OCI-LY3 (cell line): ENCODE data around the gene LRP1B.

ENCODE experiments used
- H2AFZ ChIP-seq: fragments of 200-600, 300-600 bp; shearing (Covaris generic); 2 replicates; pipeline ENCODE4 v1.6.0; 2014; ENCODE audit warnings: antibody characterized with exemption, low read depth, low read length
- H3K27ac ChIP-seq: fragments of 200-600, 300-600 bp; sonication (generic); 2 replicates; pipeline ENCODE4 v1.5.1; 2014; ENCODE audit warnings: mild to moderate bottlenecking, low read length, moderate library complexity, mixed read lengths
- H3K27me3 ChIP-seq: fragments of 200-600, 300-600 bp; sonication (generic); 2 replicates; pipeline ENCODE4 v1.6.1; 2014; ENCODE audit warnings: low read depth, low read length, mixed read lengths
- H3K36me3 ChIP-seq: fragments of 200-600, 300-600 bp; sonication (generic); replicated peaks from 2 replicates; pipeline ENCODE3; 2014; ENCODE audit warnings: low read depth, low read length, mixed read lengths
- H3K4me1 ChIP-seq: fragments of 300-600, 200-600 bp; sonication (generic); 2 replicates; pipeline ENCODE4 v1.6.1; 2014; ENCODE audit warnings: low read length, mixed read lengths
- H3K4me2 ChIP-seq: fragments of 200-600, 300-600 bp; sonication (generic); 2 replicates; pipeline ENCODE4 v1.6.1; 2014; ENCODE audit warnings: low read length, mixed read lengths
- H3K4me3 ChIP-seq: fragments of 300-600, 200-600 bp; sonication (generic); 2 replicates; pipeline ENCODE4 v1.5.1; 2014; ENCODE audit warnings: antibody characterized with exemption, mild to moderate bottlenecking, low read length, moderate library complexity
- H3K79me2 ChIP-seq: fragments of 300-600, 200-600 bp; shearing (Covaris generic); 2 replicates; pipeline ENCODE4 v1.6.1; 2014; ENCODE audit warnings: mild to moderate bottlenecking, low read length, mixed read lengths
- H3K9ac ChIP-seq: fragments of 300-600, 200-600 bp; shearing (Covaris generic); 2 replicates; pipeline ENCODE4 v1.6.0; 2014; ENCODE audit warnings: mild to moderate bottlenecking, low read length, moderate library complexity
- H3K9me3 ChIP-seq: fragments of 200-600, 300-600 bp; shearing (Covaris generic); 2 replicates; pipeline ENCODE4 v1.6.1; 2014; ENCODE audit warnings: low read length, mixed read lengths; ENCODE audit not compliant: insufficient read depth
- H4K20me1 ChIP-seq: fragments of 200-600, 300-600 bp; sonication (generic); 2 replicates; pipeline ENCODE4 v1.6.1; 2016; ENCODE audit warnings: low read length, mixed read lengths; ENCODE audit not compliant: insufficient read depth
- CTCF ChIP-seq: fragments of 200-600, 300-600 bp; sonication (generic); IDR thresholded peaks from 2 replicates; pipeline ENCODE4 v1.5.1; 2014; ENCODE audit warnings: antibody characterized with exemption, low read length, low read depth
- EZH2phosphoT487 ChIP-seq: fragments of 200-600 bp; shearing (Covaris generic); IDR thresholded peaks from 2 replicates; pipeline ENCODE4 v1.6.1; 2018; ENCODE audit warnings: antibody characterized with exemption, mixed run types, low read depth

LRP1B gene

GRCh38 chr2:141464995-141465394 lies 665.8 kb downstream of the LRP1B start:
- TF ChIP-seq CTCF (no peak), EZH2phosphoT487 (no peak)
- Histone ChIP-seq H2AFZ (no peak overlapping the region), H3K79me2 (no peaks in the 10 kb centered on the region), H3K4me1 (peaks cover 4% of the 10 kb centered on the region; the same call in 1 of the 2 replicates), H3K4me3 (no peak overlapping the region), H3K27ac (no peak overlapping the region), H3K9me3 (no peaks in the 10 kb centered on the region), H3K9ac (no peak overlapping the region), H3K36me3 (no peaks in the 10 kb centered on the region), H3K4me2 (no peak overlapping the region), H3K27me3 (no peaks in the 10 kb centered on the region), H4K20me1 (no peaks in the 10 kb centered on the region)

GRCh38 chr2:141458351-141458750 lies 672.5 kb downstream of the LRP1B start:
- no peaks in the 10 kb centered on the region for H3K79me2 ChIP-seq
- no peak overlapping the region for H3K4me3 ChIP-seq
- H2AFZ ChIP-seq, result no peak overlapping the region
- no peaks in the 10 kb centered on the region for H3K27me3 ChIP-seq
- H4K20me1 ChIP-seq, result no peaks in the 10 kb centered on the region
- TF ChIP-seq EZH2phosphoT487, result no peak
- no peak for TF ChIP-seq CTCF
- no peak overlapping the region for H3K9ac ChIP-seq
- H3K9me3 ChIP-seq, result no peaks in the 10 kb centered on the region
- no peak overlapping the region for H3K27ac ChIP-seq
- H3K4me1 ChIP-seq, result no peaks in the 10 kb centered on the region
- H3K36me3 ChIP-seq, result no peaks in the 10 kb centered on the region
- H3K4me2 ChIP-seq, result no peak overlapping the region

- Histone ChIP-seq H3K4me2 (no peak overlapping the region), H3K4me1 (no peaks in the 10 kb centered on the region), H4K20me1 (no peaks in the 10 kb centered on the region), H3K27ac (no peak overlapping the region), H3K9me3 (no peaks in the 10 kb centered on the region), H3K4me3 (no peak overlapping the region), H3K9ac (no peak overlapping the region), H3K79me2 (no peaks in the 10 kb centered on the region), H3K27me3 (no peaks in the 10 kb centered on the region), H3K36me3 (no peaks in the 10 kb centered on the region), H2AFZ (no peak overlapping the region)
- no peak for TF ChIP-seq EZH2phosphoT487
- TF ChIP-seq CTCF, result no peak
These were observed 674.9 kb downstream of the LRP1B start for GRCh38 chr2:141455877-141456276.

DNA sequence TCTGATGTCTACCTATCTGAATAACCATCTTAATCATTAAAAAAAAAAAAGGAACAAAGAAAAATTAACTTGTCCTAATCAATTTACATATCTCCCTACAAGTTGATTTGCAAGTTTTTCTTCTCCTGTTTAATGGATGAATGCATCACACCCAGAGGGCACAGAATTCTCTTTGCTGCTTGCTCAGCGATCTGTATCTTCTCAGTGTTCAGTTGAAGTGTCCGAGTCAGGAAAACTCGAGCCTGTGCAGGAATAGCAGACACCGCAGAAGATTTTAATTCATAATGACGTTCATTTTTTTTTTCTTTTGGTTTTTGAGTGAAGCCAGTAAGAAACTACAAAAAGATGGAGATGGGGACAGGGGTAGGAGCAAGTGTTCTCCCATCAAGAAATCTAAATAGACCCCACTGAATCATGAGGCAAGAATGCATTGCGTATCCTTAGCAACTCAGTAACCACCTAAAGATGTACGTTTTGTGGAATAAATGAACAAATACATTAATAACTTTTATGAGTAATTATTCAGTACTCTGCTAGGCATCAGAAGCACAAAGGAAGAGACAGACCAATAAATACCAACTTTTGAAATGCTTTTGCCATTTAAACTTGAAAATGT lies 675.5 kb downstream of the LRP1B start:
- H3K9ac ChIP-seq, result no peak overlapping the region
- no peaks in the 10 kb centered on the region for H3K79me2 ChIP-seq
- H3K4me2 ChIP-seq, result no peak overlapping the region
- TF ChIP-seq CTCF (no peak), EZH2phosphoT487 (no peak)
- no peaks in the 10 kb centered on the region for H3K4me1 ChIP-seq
- H3K36me3 ChIP-seq, result no peaks in the 10 kb centered on the region
- H2AFZ ChIP-seq, result no peak overlapping the region
- H3K27ac ChIP-seq, result no peak overlapping the region
- no peak overlapping the region for H3K4me3 ChIP-seq
- H3K27me3 ChIP-seq, result no peaks in the 10 kb centered on the region
- no peaks in the 10 kb centered on the region for H4K20me1 ChIP-seq
- no peaks in the 10 kb centered on the region for H3K9me3 ChIP-seq
